SHP77 treated with DMSO at 0.1 percent for 48 hours (cell line): ENCODE results near the gene EXOC4.
"Not testable (repeated sequence)": the region's sequence is repeated elsewhere in the genome, so short reads cannot be mapped to it uniquely, and the experiment has no call there.

ENCODE experiments used
- DNase-seq: peaks from one replicate; lab custom pipeline; 2025; lab: John Stamatoyannopoulos, UW

The EXOC4 gene

DNA sequence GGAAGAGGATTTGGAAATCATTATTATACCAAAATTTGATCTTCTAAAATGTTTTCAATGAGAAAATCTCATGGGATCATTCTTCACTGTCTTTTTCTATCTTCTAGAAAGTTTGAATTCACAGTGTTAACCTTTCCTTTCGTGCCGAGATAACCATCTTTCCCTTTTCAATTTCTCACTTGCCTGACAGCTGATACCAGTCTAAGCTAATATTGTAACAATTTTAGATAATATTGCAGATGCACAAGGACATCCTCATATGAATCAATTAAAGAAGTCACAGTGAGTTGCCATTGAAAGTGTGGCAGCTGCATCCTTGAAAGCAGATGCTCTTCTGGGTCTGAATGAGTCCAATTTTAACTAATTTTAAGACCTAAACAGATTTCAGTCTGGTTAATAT lies 734.7 kb downstream of the EXOC4 start:
- no peak for DNase-seq

- DNase-seq: no peak
These were observed 740.7 kb downstream of the EXOC4 start for GRCh38 chr7:133993547-133993946.

GRCh38 chr7:133994100-133994499 lies 741.2 kb downstream of the EXOC4 start:
- not testable (repeated sequence) for DNase-seq

DNA sequence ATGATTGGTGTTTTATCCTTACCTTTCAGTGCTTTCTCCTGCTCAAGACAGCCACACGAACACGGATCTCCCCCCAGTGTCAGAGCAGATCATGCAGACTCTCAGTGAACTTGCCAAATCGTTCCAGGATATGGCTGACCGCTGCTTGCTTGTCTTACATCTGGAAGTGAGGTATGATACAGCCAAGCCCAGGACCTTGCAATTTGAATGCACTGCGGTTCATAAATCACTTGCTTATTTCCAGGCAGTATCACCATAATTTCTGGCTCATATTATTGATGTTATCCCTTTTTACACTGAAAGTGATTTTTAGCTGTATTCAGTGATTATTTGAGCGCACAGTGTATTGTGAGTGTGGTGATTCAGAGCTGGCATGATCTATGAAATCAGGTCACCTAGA lies 744.6 kb downstream of the EXOC4 start:
- DNase-seq: no peak

DNA sequence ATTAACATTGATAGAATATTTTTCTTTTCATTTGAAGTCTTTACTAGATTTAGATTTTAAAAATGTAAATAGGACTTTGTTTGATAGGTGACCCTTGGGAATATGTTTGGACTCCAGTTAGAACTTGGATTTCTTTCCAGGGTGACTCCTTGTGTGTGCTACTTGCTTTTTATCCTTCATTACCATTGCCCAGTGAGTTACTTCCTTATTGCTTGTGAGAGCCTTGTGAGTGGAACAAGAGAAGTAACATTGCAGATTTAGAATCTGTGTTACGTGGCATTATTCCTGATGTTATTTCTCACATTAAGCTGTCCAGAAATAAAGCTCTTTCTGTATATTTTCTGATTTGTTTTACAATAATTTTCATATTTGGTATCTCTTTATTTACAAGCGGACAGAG lies 746.3 kb downstream of the EXOC4 start:
- DNase-seq: no peak

DNA sequence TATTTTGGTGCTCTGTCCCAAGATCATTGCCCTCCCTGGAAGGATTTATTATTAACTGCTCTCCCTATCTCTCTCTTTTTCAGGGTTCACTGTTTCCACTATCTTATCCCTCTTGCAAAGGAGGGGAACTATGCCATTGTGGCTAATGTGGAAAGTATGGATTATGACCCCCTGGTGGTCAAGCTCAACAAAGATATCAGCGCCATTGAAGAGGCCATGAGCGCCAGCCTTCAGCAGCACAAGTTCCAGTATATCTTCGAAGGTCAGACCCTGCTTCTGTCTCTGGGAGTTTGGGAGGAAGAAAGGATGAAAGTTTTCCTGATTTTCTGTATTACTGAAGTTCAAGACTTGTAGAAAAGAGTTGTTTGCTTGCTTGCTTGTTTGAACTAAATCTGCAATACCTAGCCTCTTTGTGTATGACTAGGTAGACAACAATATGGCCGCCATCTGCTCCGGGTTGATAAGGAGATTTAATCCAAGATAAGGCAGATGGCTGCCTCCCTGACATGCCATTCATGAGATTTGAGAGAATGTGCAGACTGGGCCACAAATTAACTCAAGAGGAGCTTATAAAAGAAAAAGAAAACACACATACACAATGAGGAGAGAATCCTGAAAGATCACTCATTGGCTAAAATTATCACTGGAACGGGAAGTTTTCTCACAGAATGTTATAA lies 752.1 kb downstream of the EXOC4 start:
- no peak for DNase-seq

- no peak for DNase-seq
These were observed 756.6 kb downstream of the EXOC4 start for GRCh38 chr7:134009314-134010110.

GRCh38 chr7:134013249-134013648 lies 760.4 kb downstream of the EXOC4 start:
- DNase-seq: no peak

DNA sequence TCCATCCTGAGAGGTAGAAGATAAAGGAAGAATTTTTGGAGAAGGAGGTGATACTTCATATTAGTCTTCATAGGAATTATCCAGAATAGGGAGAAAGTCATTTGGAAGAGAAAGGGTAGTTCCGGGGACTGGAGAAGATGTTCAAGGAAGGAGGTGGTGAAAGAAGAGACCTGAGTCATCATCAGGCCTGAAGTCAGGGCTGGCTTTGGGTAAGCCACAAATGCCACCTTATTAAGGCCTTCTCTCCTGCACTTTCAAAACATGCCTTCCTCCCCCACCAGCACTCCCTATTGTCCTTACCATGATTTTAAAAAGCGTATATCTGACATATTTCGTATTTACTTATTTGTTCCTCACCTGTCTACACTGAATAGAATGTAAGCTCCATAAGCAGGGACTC lies 762.1 kb downstream of the EXOC4 start:
- no peak for DNase-seq

DNA sequence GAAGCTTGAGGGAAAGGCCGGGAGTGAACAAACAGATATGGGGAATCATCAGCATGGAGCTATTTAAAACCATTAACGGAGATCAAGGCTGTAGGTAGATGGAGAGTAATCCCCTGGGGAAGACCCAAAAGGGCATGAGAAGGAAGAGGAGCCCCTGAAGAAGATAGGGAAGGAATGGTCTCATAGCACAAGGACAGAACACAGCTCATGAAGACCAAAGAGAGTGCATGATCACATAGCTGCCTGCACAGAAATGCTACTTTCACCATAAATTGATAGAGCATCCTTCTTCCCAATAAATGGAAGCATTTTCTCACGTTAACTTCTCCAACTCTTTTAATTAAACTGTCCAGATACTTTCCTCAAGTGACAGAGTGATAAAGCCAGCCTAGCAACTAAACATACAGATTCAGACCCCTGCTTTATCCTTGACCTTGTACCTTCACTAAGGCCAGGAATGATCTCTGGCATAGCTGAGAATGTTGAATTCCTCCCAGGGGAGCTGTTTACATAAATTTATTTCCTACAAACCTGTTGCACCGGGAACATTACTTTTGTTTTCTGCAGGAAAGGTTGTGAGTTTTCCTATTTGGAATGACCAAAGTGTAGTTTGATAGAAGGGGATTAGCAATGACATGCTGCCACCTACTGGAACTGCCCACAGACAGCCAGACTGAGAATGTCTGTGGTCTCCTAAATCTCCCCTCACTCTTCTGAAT lies 763.5 kb downstream of the EXOC4 start:
- DNase-seq: no peak

GRCh38 chr7:134016942-134017303 lies 764.0 kb downstream of the EXOC4 start:
- DNase-seq: no peak

GRCh38 chr7:134018306-134018705 lies 765.4 kb downstream of the EXOC4 start:
- no peak for DNase-seq

GRCh38 chr7:134019251-134019650 lies 766.4 kb downstream of the EXOC4 start:
- no peak for DNase-seq

GRCh38 chr7:134021836-134022235 lies 769.0 kb downstream of the EXOC4 start:
- no peak for DNase-seq

- peak; percentile 10 for DNase-seq
These were observed 769.5 kb downstream of the EXOC4 start for GRCh38 chr7:134022286-134022911.

- DNase-seq: no peak
These were observed 771.9 kb downstream of the EXOC4 start for GRCh38 chr7:134024739-134025138.

GRCh38 chr7:134028853-134029252 lies 776.0 kb downstream of the EXOC4 start:
- no peak for DNase-seq

- no peak for DNase-seq
These were observed 776.9 kb downstream of the EXOC4 start for GRCh38 chr7:134029743-134030142.

DNA sequence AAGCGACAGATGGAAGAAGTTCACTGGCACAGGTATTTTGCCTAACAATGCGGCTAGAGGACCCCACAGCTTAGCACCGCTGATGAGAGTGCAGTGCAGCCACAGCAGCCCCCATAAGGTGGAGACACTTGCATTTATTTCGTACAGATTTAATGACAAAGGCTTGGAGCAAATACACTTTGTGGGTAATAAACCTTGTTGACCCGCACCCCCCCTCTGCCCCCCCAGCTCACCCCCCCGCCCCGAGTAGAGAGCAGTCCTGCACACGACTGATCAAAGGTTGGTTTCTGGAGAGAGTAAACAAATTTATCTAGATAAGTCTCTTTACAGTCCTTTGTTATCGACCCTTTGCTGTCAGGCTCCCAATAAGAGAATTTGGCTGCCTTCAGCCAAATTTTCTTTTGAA lies 777.6 kb downstream of the EXOC4 start:
- no peak for DNase-seq

- DNase-seq: no peak
These were observed 779.1 kb downstream of the EXOC4 start for GRCh38 chr7:134031835-134032617.

- DNase-seq: no peak
These were observed 781.8 kb downstream of the EXOC4 start for GRCh38 chr7:134034652-134035051.

- no peak for DNase-seq
These were observed 785.1 kb downstream of the EXOC4 start for GRCh38 chr7:134037991-134038390.
